Subcutaneous adipose tissue (tissue), 4 donors: ENCODE data around the gene BMERB1. TPM values are rescaled to one million over a fixed set of nuclear protein-coding genes. Genes with fewer than 3 reads are reported as not detected.

Experiments
- CTCF ChIP-seq: fragments of 450-650 bp; IDR thresholded peaks from one replicate; pipeline ENCODE4 v1.5.1; 2016; ENCODE audit warnings: low read depth, mild to moderate bottlenecking, control low read depth, antibody characterized with exemption, moderate library complexity
- total RNA-seq, 4 donors: library from RNA; depleted of rRNA; stranded (reverse); fragments of >200 nt; gene quantifications; one replicate each; pipeline ENCODE4 v1.1.0, GENCODE V29; 2016

The BMERB1 gene
- total RNA-seq, 4 donors from 2014 or later = 21.8 to 72.2 (median 34.9) TPM

DNA sequence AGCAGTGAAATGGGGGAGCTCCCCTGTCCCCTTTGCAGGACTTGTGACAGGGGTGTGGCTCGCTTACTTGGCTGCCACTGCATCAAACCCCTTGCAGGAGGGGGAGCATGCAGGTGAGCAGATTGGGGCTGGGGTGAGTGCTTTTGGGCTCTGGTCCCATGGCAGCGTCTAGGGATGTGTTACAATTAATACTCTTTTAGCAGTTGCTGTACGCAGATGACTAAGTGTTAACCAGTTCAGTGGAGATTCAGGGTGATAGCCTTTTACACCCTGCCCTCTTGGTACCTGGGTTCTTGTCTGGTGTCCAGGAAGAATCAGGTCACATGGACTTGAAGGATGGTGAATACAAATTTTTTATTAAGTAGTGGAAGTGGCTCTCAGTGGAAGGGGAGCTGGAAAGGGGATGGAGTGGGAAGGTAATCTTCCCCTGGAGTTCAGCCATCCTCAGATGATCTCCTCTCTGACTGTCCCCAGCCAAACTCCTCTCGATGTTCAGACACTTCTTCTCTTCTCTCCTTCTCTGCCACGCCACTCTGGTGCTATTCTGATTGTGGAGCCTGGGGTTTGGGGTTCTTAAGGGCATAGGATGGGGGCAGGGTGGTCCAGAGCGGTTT, 108.5 kb downstream of the BMERB1 start:
- no peak for TF ChIP-seq CTCF

DNA sequence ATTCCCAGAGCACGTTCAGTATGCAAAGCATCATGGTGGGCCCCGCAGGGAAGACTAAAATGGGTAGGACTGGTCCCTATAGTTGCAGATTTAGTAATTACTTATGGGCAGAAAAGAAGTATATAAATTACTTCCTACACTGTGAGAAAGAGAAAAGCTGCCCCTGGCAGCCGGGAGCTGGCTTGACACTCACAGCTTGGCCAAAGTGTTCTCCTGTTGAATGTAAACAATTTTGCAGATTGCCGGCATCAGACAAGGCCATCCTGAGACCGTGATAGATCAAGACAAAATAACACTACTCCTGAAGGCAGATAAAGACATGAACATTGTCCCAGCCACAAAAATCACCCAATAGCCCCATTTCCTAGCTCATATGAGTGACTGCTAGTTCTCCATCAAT, 110.0 kb downstream of the BMERB1 start:
- TF ChIP-seq CTCF = no peak

DNA sequence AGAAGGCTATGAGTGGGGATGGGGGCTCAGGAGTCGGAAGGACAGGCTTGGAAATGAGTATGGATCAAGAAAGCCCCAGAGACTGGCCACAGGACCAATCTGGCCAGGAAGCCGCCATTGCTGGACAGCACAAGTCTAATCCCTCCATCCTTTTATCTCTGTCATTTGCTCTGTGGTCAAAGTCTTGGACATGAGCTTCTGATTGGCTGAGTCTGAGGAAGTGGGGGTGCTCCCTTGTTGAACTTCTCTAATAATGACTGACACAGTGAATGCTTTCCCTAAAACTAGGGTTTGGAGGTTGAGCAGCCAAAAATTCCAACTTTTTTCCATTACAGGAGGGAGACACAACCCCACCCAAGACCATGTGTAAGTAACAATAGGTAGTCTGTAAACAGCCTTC, 111.2 kb downstream of the BMERB1 start:
- TF ChIP-seq CTCF = no peak

DNA sequence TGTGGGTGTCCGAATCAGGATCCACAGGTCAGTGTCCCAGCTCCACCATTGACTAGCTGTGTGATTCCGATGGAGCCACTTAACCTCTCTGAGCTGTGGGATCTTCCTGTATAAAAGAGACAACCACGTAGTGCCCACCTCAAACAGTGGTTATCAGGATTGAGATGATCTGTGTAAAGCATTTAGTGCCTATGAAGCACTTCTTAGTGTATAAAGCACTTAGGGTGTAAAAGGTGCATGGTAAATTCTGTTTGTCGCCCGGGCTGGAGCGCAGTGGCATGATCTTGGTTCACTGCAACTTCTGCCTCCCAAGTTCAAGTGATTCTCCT, 113.3 kb downstream of the BMERB1 start:
- TF ChIP-seq CTCF = no peak

- no peak for TF ChIP-seq CTCF
These were observed 114.1 kb downstream of the BMERB1 start for GRCh38 chr16:15548482-15548891.

- TF ChIP-seq CTCF = no peak
These were observed 118.1 kb downstream of the BMERB1 start for GRCh38 chr16:15552507-15552906.

DNA sequence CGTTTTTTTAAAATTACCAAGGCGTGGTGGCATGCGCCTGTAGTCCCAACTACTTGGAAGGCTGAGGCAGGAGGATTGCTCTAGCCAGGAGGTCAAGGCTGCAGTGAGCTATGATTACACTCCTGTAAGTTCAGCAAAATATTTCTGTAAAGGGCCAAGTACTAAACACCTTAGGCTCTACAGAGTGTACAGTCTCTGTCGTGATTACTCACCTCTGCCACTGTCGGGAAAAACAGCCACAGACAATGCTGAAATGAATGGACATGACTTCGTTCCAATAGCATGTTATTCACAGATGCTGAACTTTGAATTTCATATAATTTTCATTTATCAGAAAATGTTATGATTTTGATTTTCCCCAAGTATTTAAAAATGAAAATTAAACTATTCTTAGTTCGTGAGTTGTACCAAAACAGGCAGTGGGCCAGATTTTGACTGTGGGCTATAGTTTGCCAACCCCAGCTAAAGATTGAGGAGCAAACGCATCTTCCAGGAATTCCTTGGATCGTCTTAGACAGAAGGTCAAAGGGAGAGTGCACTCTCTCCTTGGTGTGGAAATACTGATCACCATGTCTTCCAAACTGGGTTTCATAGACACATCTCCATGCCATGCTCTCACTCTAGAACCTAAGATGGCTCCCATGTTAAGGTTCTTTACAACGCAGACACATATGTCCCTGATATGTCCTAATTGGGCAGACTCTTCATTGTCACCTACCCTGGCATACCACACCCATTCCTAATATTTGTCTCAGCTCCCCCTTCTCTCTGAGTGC, 119.1 kb downstream of the BMERB1 start:
- no peak for TF ChIP-seq CTCF
